ENCODE measurements around the gene VN1R5. TPM values are rescaled to one million over a fixed set of nuclear protein-coding genes. Genes with fewer than 3 reads are reported as not detected.

The VN1R5 gene
- total RNA-seq, 1 experiment from 2014 or later = not detected

DNA sequence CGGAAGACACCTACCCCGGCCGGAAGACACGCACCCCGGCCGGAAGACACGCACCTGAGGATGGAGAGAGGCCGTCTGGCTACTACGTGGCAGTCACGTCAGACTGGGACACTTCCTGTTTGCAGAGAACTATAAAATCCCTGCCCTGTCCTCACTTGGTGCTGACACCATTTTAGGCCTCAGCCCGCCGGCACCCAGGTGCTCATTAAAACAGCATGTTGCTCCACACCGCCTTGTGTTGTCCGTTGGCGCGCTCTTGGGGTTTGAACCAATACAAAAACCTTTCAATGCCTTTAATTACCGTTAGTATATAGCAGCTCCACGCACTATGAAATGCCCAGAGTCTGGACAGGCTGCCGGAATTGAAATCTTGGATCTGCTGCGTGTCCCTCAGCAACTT is 34.7 kb downstream of the VN1R5 start:
- Histone ChIP-seq H3T11ph (ENCODE audit: low read length) (no peak overlapping the region), H2BK120ac (ENCODE audit: low read depth, low read length, poor library complexity, severe bottlenecking) (no peak overlapping the region), H4K91ac (ENCODE audit: insufficient read length, low read depth, low read length) (no peak overlapping the region), H2BK15ac (ENCODE audit: low read depth, low read length) (no peak overlapping the region), H3K14ac (ENCODE audit: insufficient read depth, low read length) (no peak overlapping the region), H2AK5ac (ENCODE audit: insufficient read length, low read length) (no peak overlapping the region), H3K4me2 (ENCODE audit: insufficient read depth, insufficient read length, low read length) (no peak overlapping the region), H4K5ac (ENCODE audit: insufficient read length, low read depth, low read length) (no peak overlapping the region), H3K4ac (ENCODE audit: low read depth, low read length) (no peak overlapping the region), H4K8ac (replicated peaks; ENCODE audit: insufficient read length, low read depth, low read length) (no peak overlapping the region), H2AFZ (ENCODE audit: low read length) (no peak overlapping the region), H2BK20ac (ENCODE audit: low read depth, low read length, poor library complexity, severe bottlenecking) (no peak overlapping the region), H2BK12ac (ENCODE audit: insufficient read length, low read depth, low read length) (no peak overlapping the region), H4K20me1 (ENCODE audit: control insufficient read depth, insufficient read depth, insufficient read length) (no peaks in the 10 kb centered on the region), H3K23ac (ENCODE audit: insufficient read length, low read depth, low read length) (no peak overlapping the region), H2BK5ac (ENCODE audit: insufficient read length, low read length) (no peak overlapping the region), H3K23me2 (ENCODE audit: insufficient read length, low read depth, low read length, poor library complexity, severe bottlenecking) (no peaks in the 10 kb centered on the region), H3K56ac (ENCODE audit: insufficient read length, low read depth, low read length) (no peak overlapping the region), H3K18ac (ENCODE audit: insufficient read length, low read depth, low read length) (no peak overlapping the region), H3K27ac (ENCODE audit: insufficient read length, low read depth, low read length) (no peak overlapping the region), H3K79me2 (ENCODE audit: insufficient read depth, low read length) (no peaks in the 10 kb centered on the region), H3K4me1 (ENCODE audit: insufficient read depth, low read length) (peaks cover 18% of the 10 kb centered on the region; the same call in 1 of the 2 replicates), H3K9me3 (ENCODE audit: control insufficient read depth, low read depth, low read length) (no peaks in the 10 kb centered on the region), H3K79me1 (ENCODE audit: insufficient read depth, low read depth, low read length, poor library complexity, severe bottlenecking) (no peaks in the 10 kb centered on the region), H3K9ac (ENCODE audit: extremely low read depth, insufficient read length, low read length) (no peak overlapping the region), H3K27me3 (ENCODE audit: insufficient read depth, low read length) (no peaks in the 10 kb centered on the region)
- Mint-ChIP-seq H3K4me1 (peaks cover 46 to 52% of the 10 kb centered on the region in 2 experiments), H3K9me3 (peaks cover 3 to 15% of the 10 kb centered on the region in 2 experiments; a peak in 4 of 5 replicates), H3K4me3 (no peak overlapping the region), H3K27ac (no peak overlapping the region), H3K36me3 (ENCODE audit: insufficient read depth in 1 of 3, low read depth in 3 of 3) (peaks cover 7 to 16% (median 11%) of the 10 kb centered on the region in 3 experiments), H3K27me3 (ENCODE audit: low read depth) (peaks cover 5% of the 10 kb centered on the region)
- no CpG with 5 or more reads among the region's 20 CpGs for WGBS (ENCODE audit: extremely low coverage, insufficient read length, low lambda C conversion rate)
- DNase-seq = no peak
- TF ChIP-seq, protein P1, sequence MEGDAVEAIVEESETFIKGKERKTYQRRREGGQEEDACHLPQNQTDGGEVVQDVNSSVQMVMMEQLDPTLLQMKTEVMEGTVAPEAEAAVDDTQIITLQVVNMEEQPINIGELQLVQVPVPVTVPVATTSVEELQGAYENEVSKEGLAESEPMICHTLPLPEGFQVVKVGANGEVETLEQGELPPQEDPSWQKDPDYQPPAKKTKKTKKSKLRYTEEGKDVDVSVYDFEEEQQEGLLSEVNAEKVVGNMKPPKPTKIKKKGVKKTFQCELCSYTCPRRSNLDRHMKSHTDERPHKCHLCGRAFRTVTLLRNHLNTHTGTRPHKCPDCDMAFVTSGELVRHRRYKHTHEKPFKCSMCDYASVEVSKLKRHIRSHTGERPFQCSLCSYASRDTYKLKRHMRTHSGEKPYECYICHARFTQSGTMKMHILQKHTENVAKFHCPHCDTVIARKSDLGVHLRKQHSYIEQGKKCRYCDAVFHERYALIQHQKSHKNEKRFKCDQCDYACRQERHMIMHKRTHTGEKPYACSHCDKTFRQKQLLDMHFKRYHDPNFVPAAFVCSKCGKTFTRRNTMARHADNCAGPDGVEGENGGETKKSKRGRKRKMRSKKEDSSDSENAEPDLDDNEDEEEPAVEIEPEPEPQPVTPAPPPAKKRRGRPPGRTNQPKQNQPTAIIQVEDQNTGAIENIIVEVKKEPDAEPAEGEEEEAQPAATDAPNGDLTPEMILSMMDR (conservative IDR thresholded peaks at IDR 0.05) = no peak
